ENCODE data around the gene THAP11. TPM values are rescaled to one million over a fixed set of nuclear protein-coding genes. Genes with fewer than 3 reads are reported as not detected.

The THAP11 gene
- total and polyA plus RNA-seq, 2 experiments from 2014 or later, result 37.3 to 115 TPM

DNA sequence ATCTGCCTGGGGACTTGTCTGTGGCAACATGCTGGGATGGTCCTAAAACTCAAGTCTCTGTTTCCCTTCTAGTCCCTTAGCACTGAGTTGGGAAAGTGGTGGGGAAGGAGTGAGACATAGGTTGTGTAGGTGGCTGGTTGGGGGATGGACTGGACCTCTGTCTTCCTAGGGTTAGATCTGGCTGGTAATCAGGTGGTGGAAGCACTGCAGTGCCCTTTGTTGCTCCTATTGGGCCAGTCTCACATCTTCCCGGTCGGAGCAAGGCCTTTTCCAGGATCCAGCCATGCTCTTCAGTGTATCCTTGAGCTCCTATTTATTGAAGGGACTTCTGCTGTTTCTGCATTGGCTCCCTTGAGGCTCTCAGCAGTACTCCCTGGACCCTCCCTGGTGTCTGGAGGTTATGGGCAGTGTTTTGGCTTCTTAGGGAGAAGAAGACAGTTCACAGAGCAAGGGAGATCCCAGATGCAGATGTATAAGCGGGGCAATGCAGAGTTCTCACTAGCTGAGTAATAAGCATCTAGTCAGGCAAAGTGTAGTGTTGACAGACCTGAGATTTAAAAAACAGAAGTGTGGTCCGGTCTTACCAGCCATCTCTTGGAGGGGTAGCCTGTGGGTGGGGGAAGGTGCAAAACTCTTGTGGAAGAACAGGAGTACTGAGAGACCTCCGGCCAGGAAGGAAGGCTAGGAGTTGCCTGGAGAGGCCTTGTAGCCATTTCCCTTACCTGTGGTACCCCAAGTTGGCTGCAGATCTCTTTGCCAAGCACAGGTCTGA lies 3.4 kb downstream of the THAP11 start:
- H3K4me1 ChIP-seq (ENCODE audit: insufficient read depth), result peaks cover 37% of the 10 kb centered on the region
- DNase-seq (ENCODE audit: low spot score) (peak; percentile 11), ATAC-seq (no peak)
- H3K4me2 ChIP-seq, result peak overlapping the region; percentile 87
- H3K27me3 ChIP-seq (ENCODE audit: insufficient read depth), result no peaks in the 10 kb centered on the region
- no peaks in the 10 kb centered on the region for H3K9me2 ChIP-seq (ENCODE audit: insufficient read depth)
- H3K27ac ChIP-seq (ENCODE audit: low read depth), result peak overlapping the region; percentile 97
- TF ChIP-seq ZNF114 (CRISPR knock-in tag; IDR thresholded peaks at IDR 0.05) (no peak), STAT1 (IDR thresholded peaks at IDR 0.05; ENCODE audit: unreplicated experiment) (no peak), CREB1 (CRISPR knock-in tag; IDR thresholded peaks at IDR 0.05; ENCODE audit: low read depth) (no peak), EZH2 (IDR thresholded peaks at IDR 0.05; ENCODE audit: low read depth, unreplicated experiment) (no peak)
- peak overlapping the region; percentile 91 for H3K4me3 ChIP-seq
- no peak overlapping the region for H2AFZ ChIP-seq
- H4K20me1 ChIP-seq (replicated peaks; ENCODE audit: insufficient read depth), result peaks cover 35% of the 10 kb centered on the region
- peak overlapping the region; percentile 95 for H3K27ac Mint-ChIP-seq
- peaks cover 63% of the 10 kb centered on the region for H3K79me2 ChIP-seq (replicated peaks; ENCODE audit: insufficient read depth)
- H3K36me3 ChIP-seq (ENCODE audit: insufficient read depth), result 0 out of 2 replicates have a peak, but pooled peaks cover 2% of the 10 kb centered on the region
- H3K4me3 Mint-ChIP-seq, result peak overlapping the region; percentile 80
- peaks cover 14% of the 10 kb centered on the region for H3K27me3 Mint-ChIP-seq (ENCODE audit: insufficient read depth, low read depth, poor library complexity)
- peaks cover 25% of the 10 kb centered on the region for H3K36me3 Mint-ChIP-seq (ENCODE audit: low read depth)
- H3K4me1 Mint-ChIP-seq, result peaks cover 45% of the 10 kb centered on the region
- peaks cover 35% of the 10 kb centered on the region for H3F3A ChIP-seq (replicated peaks; ENCODE audit: low read depth)
- H3K9me3 Mint-ChIP-seq, result no peaks in the 10 kb centered on the region

- H3K4me1 Mint-ChIP-seq, result peaks cover 43% of the 10 kb centered on the region
These were observed 3.9 kb downstream of the THAP11 start for GRCh38 chr16:67846063-67846319.

DNA sequence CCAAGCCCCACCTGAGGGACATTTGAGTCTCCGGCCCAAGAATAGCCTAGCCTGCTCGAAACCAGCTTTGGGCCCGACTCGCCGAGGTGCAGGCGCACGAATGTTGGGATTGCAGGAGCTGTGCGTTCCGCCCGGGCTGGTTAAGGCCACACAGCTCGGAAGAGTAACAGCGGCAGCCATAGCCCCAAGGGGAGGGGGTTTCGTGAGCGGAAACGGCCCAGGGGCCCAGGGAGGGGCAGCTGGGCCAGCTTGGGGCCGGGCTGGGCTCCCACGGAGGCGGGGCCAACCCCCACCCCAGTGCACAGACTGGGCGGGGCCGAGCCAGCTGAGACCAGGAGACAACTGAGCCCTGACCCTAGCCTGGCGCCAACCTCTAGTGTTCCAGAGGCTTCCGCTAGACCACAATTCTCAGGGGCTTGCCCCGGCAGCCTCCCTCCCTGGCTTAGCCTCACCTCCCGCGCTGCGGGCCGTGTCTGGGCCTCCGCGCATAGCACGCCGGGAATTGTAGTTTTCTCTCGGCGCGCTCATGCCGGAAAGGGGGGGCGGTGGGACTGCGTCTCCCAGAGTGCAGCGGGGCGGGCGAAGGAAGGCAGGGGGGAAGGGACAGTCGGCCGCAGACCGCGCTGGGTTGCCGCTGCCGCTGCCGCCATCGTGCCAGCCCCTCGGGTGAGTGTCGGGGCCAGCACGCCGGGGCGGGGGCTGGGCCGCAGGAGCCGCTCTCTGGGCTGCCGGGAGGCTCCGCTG lies 4.4 kb downstream of the THAP11 start, which contains the start of gene NUTF2:
NUTF2 (plus strand) TSS at position 614 of the 744 bp plus-strand sequence. CDS start 18,198 bp downstream, outside the sequence.
- Histone ChIP-seq H3K4me2 (peak within 1 kb of the TSS; percentile 98), H3F3A (replicated peaks; ENCODE audit: low read depth) (peaks cover 37% of the 10 kb centered on the region), H3K27me3 (ENCODE audit: insufficient read depth) (no peaks in the 10 kb centered on the region), H3K36me3 (ENCODE audit: insufficient read depth) (0 out of 2 replicates have a peak, but pooled peaks cover 3% of the 10 kb centered on the region), H2AFZ (peak within 1 kb of the TSS; percentile 53; the same call in 1 of the 2 replicates), H3K27ac (ENCODE audit: low read depth) (peak within 1 kb of the TSS; percentile 97), H3K9me2 (ENCODE audit: insufficient read depth) (no peaks in the 10 kb centered on the region), H3K4me1 (ENCODE audit: insufficient read depth) (peaks cover 37% of the 10 kb centered on the region), H3K79me2 (replicated peaks; ENCODE audit: insufficient read depth) (peaks cover 73% of the 10 kb centered on the region), H3K4me3 (peak within 1 kb of the TSS; percentile 91), H4K20me1 (replicated peaks; ENCODE audit: insufficient read depth) (peaks cover 43% of the 10 kb centered on the region)
- peak; percentile 98 for DNase-seq (ENCODE audit: low spot score)
- Mint-ChIP-seq H3K27me3 (ENCODE audit: insufficient read depth, low read depth, poor library complexity) (peaks cover 14% of the 10 kb centered on the region), H3K36me3 (ENCODE audit: low read depth) (peaks cover 25% of the 10 kb centered on the region), H3K4me1 (peaks cover 38% of the 10 kb centered on the region), H3K27ac (peak within 1 kb of the TSS; percentile 95), H3K9me3 (no peaks in the 10 kb centered on the region), H3K4me3 (peak within 1 kb of the TSS; percentile 95)
- ATAC-seq, result peak; percentile 71
- TF ChIP-seq ETS1 (IDR thresholded peaks at IDR 0.05) (peak; percentile 98), ZNF331 (CRISPR knock-in tag; IDR thresholded peaks at IDR 0.05; ENCODE audit: low read depth) (no peak), POLR2AphosphoS5 (IDR thresholded peaks at IDR 0.05; ENCODE audit: low read depth) (peak; percentile 51), CREB1 (CRISPR knock-in tag; IDR thresholded peaks at IDR 0.05; ENCODE audit: low read depth) (peak; percentile 79)

More at GRCh38 chr16:67846063-67846319, 3.9 kb downstream of the THAP11 start:
- peaks cover 39% of the 10 kb centered on the region for H4K20me1 ChIP-seq (replicated peaks; ENCODE audit: insufficient read depth)
- peaks cover 37% of the 10 kb centered on the region for H3F3A ChIP-seq (replicated peaks; ENCODE audit: low read depth)
- peaks cover 68% of the 10 kb centered on the region for H3K79me2 ChIP-seq (replicated peaks; ENCODE audit: insufficient read depth)
- H3K27ac ChIP-seq (ENCODE audit: low read depth), result peak overlapping the region; percentile 97
- H3K4me2 ChIP-seq, result peak overlapping the region; percentile 87
- H3K36me3 ChIP-seq (ENCODE audit: insufficient read depth), result 0 out of 2 replicates have a peak, but pooled peaks cover 3% of the 10 kb centered on the region
- H2AFZ ChIP-seq, result peak overlapping the region; percentile 53; the same call in 1 of the 2 replicates
- no peaks in the 10 kb centered on the region for H3K9me2 ChIP-seq (ENCODE audit: insufficient read depth)
- H3K9me3 Mint-ChIP-seq, result no peaks in the 10 kb centered on the region
- peak overlapping the region; percentile 91 for H3K4me3 ChIP-seq
- H3K27me3 Mint-ChIP-seq (ENCODE audit: insufficient read depth, low read depth, poor library complexity), result peaks cover 14% of the 10 kb centered on the region
- peaks cover 37% of the 10 kb centered on the region for H3K4me1 ChIP-seq (ENCODE audit: insufficient read depth)
- ATAC-seq (no peak), DNase-seq (ENCODE audit: low spot score) (no peak)
- TF ChIP-seq NANOG (IDR thresholded peaks at IDR 0.05; ENCODE audit: borderline replicate concordance), result no peak
- peaks cover 25% of the 10 kb centered on the region for H3K36me3 Mint-ChIP-seq (ENCODE audit: low read depth)
- H3K27me3 ChIP-seq (ENCODE audit: insufficient read depth), result no peaks in the 10 kb centered on the region
- peak overlapping the region; percentile 80 for H3K4me3 Mint-ChIP-seq
- H3K27ac Mint-ChIP-seq, result peak overlapping the region; percentile 95
